Osteocyte (in vitro differentiated cells): ENCODE measurements around the gene GSTT2. TPM values are rescaled to one million over a fixed set of nuclear protein-coding genes. Genes with fewer than 3 reads are reported as not detected.

Experiments used
- DNase-seq: peaks from one replicate; pipeline ENCODE4 v3.0.0; 2021; ENCODE audit warnings: mixed read lengths; ENCODE audit not compliant: unreplicated experiment; ENCODE audit errors: extremely low spot score
- H3K27ac Mint-ChIP-seq: one replicate; pipeline ENCODE4 v1.8.0; 2021; ENCODE audit warnings: mild to moderate bottlenecking, mixed read lengths; ENCODE audit not compliant: unreplicated experiment
- H3K27me3 Mint-ChIP-seq: one replicate; pipeline ENCODE4 v1.8.0; 2021; ENCODE audit warnings: mixed read lengths; ENCODE audit not compliant: unreplicated experiment
- H3K36me3 Mint-ChIP-seq: one replicate; pipeline ENCODE4 v1.8.0; 2021; ENCODE audit warnings: mixed read lengths; ENCODE audit not compliant: unreplicated experiment
- H3K4me1 Mint-ChIP-seq: one replicate; pipeline ENCODE4 v1.8.0; 2021; ENCODE audit warnings: mixed read lengths; ENCODE audit not compliant: unreplicated experiment
- H3K4me3 Mint-ChIP-seq: one replicate; pipeline ENCODE4 v1.8.0; 2021; ENCODE audit warnings: mild to moderate bottlenecking, moderate library complexity, mixed read lengths; ENCODE audit not compliant: unreplicated experiment
- H3K9me3 Mint-ChIP-seq: one replicate; pipeline ENCODE4 v1.8.0; 2021; ENCODE audit warnings: mixed read lengths; ENCODE audit not compliant: unreplicated experiment
- total RNA-seq: library from RNA; stranded (reverse); gene quantifications from 2 replicates; pipeline ENCODE4 v1.2.1, GENCODE V29; 2021
- TF ChIP-seq, protein P1 (sequence below): fragments of 200-600 bp; sonication (generic); IDR thresholded peaks from 2 replicates; pipeline ENCODE4 v1.5.0; 2021; ENCODE audit warnings: antibody characterized with exemption, mild to moderate bottlenecking, moderate library complexity

Gene GSTT2
- total RNA-seq, 1 donor from 2014 or later = not detected

- Mint-ChIP-seq H3K9me3 (no peaks in the 10 kb centered on the region), H3K27me3 (no peaks in the 10 kb centered on the region), H3K36me3 (no peaks in the 10 kb centered on the region), H3K4me3 (no peak overlapping the region), H3K4me1 (peaks cover 18% of the 10 kb centered on the region), H3K27ac (no peak overlapping the region)
- no peak for DNase-seq
- TF ChIP-seq, protein P1, sequence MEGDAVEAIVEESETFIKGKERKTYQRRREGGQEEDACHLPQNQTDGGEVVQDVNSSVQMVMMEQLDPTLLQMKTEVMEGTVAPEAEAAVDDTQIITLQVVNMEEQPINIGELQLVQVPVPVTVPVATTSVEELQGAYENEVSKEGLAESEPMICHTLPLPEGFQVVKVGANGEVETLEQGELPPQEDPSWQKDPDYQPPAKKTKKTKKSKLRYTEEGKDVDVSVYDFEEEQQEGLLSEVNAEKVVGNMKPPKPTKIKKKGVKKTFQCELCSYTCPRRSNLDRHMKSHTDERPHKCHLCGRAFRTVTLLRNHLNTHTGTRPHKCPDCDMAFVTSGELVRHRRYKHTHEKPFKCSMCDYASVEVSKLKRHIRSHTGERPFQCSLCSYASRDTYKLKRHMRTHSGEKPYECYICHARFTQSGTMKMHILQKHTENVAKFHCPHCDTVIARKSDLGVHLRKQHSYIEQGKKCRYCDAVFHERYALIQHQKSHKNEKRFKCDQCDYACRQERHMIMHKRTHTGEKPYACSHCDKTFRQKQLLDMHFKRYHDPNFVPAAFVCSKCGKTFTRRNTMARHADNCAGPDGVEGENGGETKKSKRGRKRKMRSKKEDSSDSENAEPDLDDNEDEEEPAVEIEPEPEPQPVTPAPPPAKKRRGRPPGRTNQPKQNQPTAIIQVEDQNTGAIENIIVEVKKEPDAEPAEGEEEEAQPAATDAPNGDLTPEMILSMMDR = no peak
Observed at GRCh38 chr22:24009227-24010017, 29.5 kb downstream of the GSTT2 start.

DNA sequence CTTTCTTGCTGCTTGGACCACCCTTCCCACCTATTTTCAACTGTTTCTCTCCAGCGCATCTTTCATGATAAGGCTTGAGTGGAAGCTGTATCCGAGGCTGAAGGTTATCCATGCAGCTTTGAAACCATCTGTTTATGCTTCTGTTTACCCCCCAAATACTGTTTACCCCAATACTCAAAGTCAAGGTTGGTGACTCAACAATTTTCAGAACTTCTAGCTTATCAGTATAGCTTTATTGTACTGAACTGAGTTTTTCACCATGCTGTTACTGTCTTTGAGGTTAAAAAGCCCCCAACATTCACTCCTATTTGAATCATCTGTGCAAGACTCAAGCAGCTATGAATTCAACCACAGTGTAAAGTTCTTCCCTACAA, 30.1 kb downstream of the GSTT2 start:
- TF ChIP-seq, protein P1 = no peak
- Mint-ChIP-seq H3K9me3 (no peaks in the 10 kb centered on the region), H3K36me3 (no peaks in the 10 kb centered on the region), H3K4me3 (peak overlapping the region; percentile 50), H3K4me1 (peaks cover 18% of the 10 kb centered on the region), H3K27me3 (no peaks in the 10 kb centered on the region), H3K27ac (no peak overlapping the region)
- DNase-seq = no peak

GRCh38 chr22:24011735-24012068, 31.8 kb downstream of the GSTT2 start:
- Mint-ChIP-seq H3K27me3 (no peaks in the 10 kb centered on the region), H3K4me1 (peaks cover 18% of the 10 kb centered on the region), H3K27ac (peak overlapping the region; percentile 94), H3K9me3 (no peaks in the 10 kb centered on the region), H3K4me3 (peak overlapping the region; percentile 96), H3K36me3 (no peaks in the 10 kb centered on the region)
- TF ChIP-seq, protein P1 = no peak
- no peak for DNase-seq

DNA sequence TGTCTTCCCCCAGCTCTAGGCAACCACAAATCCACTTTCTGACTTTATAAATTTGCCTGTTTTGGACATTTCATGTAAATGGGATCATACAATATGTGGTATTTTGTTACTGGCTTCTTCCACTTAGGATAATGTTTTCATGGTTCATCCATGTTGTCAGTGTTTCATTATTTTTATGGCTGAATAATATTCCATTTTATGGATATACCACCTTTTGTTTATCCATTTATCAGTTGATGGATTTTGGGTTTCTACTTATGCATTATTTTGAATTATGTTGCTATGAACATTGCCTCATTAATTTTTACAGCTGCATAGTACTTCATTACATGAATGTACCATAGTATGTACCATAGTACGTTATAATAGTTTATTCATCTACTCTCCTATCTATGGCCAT, 36.2 kb downstream of the GSTT2 start:
- H3K36me3 Mint-ChIP-seq = peaks cover 3% of the 10 kb centered on the region
- no peak overlapping the region for H3K4me3 Mint-ChIP-seq
- no peaks in the 10 kb centered on the region for H3K27me3 Mint-ChIP-seq
- H3K9me3 Mint-ChIP-seq = no peaks in the 10 kb centered on the region
- TF ChIP-seq, protein P1 = no peak
- peaks cover 18% of the 10 kb centered on the region for H3K4me1 Mint-ChIP-seq
- no peak overlapping the region for H3K27ac Mint-ChIP-seq
- DNase-seq = no peak

- Mint-ChIP-seq H3K36me3 (peaks cover 15% of the 10 kb centered on the region), H3K9me3 (peaks cover 10% of the 10 kb centered on the region), H3K4me1 (no peaks in the 10 kb centered on the region), H3K4me3 (no peak overlapping the region), H3K27ac (no peak overlapping the region), H3K27me3 (no peaks in the 10 kb centered on the region)
- peak; percentile 36 for DNase-seq
- TF ChIP-seq, protein P1 = no peak
Observed at GRCh38 chr22:24021304-24021703, 41.4 kb downstream of the GSTT2 start.
